H9 (cell line): ENCODE data around the gene MAP1LC3B. TPM values are rescaled to one million over a fixed set of nuclear protein-coding genes. Genes with fewer than 3 reads are reported as not detected.

Experiments
- DNase-seq: peaks from one replicate; pipeline ENCODE4 v3.0.0-alpha.2; 2017
- H2AFZ ChIP-seq: one replicate; pipeline ENCODE4 v1.6.1; 2013; ENCODE audit warnings: mild to moderate bottlenecking, low read length, control low read depth, moderate library complexity
- H2AK5ac ChIP-seq: 2 replicates; pipeline ENCODE4 v1.6.1; 2013; ENCODE audit warnings: low read length, control low read depth, mixed read lengths; ENCODE audit not compliant: insufficient read length
- H2BK120ac ChIP-seq: one replicate; pipeline ENCODE4 v1.6.1; 2013; ENCODE audit warnings: low read depth, mild to moderate bottlenecking, low read length, control low read depth, inconsistent platforms; ENCODE audit not compliant: poor library complexity, severe bottlenecking
- H2BK12ac ChIP-seq: 2 replicates; pipeline ENCODE4 v1.6.1; 2013; ENCODE audit warnings: low read length, control low read depth, mixed read lengths, low read depth; ENCODE audit not compliant: insufficient read length
- H2BK15ac ChIP-seq: 2 replicates; pipeline ENCODE4 v1.6.1; 2013; ENCODE audit warnings: low read depth, low read length, control low read depth
- H2BK20ac ChIP-seq: one replicate; pipeline ENCODE4 v1.6.1; 2013; ENCODE audit warnings: low read depth, mild to moderate bottlenecking, low read length, control low read depth, inconsistent platforms; ENCODE audit not compliant: poor library complexity, severe bottlenecking
- H2BK5ac ChIP-seq: 2 replicates; pipeline ENCODE4 v1.6.1; 2013; ENCODE audit warnings: low read length, control low read depth, mixed read lengths; ENCODE audit not compliant: insufficient read length
- H3K14ac ChIP-seq: 2 replicates; pipeline ENCODE4 v1.6.1; 2013; ENCODE audit warnings: low read length, control low read depth; ENCODE audit not compliant: insufficient read depth
- H3K18ac ChIP-seq: 2 replicates; pipeline ENCODE4 v1.6.1; 2013; ENCODE audit warnings: low read depth, mild to moderate bottlenecking, mixed read lengths, low read length, control low read depth; ENCODE audit not compliant: insufficient read length
- H3K23ac ChIP-seq: 2 replicates; pipeline ENCODE4 v1.6.1; 2013; ENCODE audit warnings: low read length, control low read depth, mixed read lengths, low read depth; ENCODE audit not compliant: insufficient read length
- H3K23me2 ChIP-seq: 2 replicates; pipeline ENCODE4 v1.6.1; 2013; ENCODE audit warnings: low read depth, mild to moderate bottlenecking, mixed read lengths, low read length, control low read depth; ENCODE audit not compliant: insufficient read length, poor library complexity, severe bottlenecking
- H3K27ac ChIP-seq: 2 replicates; pipeline ENCODE4 v1.5.1; 2013; ENCODE audit warnings: low read length, control low read depth, mixed read lengths, low read depth; ENCODE audit not compliant: insufficient read length
- H3K27me3 ChIP-seq: 2 replicates; pipeline ENCODE4 v1.6.1; 2013; ENCODE audit warnings: low read length, control low read depth, inconsistent platforms; ENCODE audit not compliant: insufficient read depth
- H3K4ac ChIP-seq: 2 replicates; pipeline ENCODE4 v1.6.1; 2013; ENCODE audit warnings: low read depth, mild to moderate bottlenecking, control low read depth, inconsistent platforms, low read length, moderate library complexity
- H3K4me1 ChIP-seq: 2 replicates; pipeline ENCODE4 v1.6.1; 2013; ENCODE audit warnings: low read length, control low read depth, inconsistent platforms; ENCODE audit not compliant: insufficient read depth
- H3K4me2 ChIP-seq: 2 replicates; pipeline ENCODE4 v1.6.1; 2013; ENCODE audit warnings: low read length, control low read depth, mixed read lengths; ENCODE audit not compliant: insufficient read length, insufficient read depth
- H3K56ac ChIP-seq: 2 replicates; pipeline ENCODE4 v1.6.1; 2013; ENCODE audit warnings: low read depth, mild to moderate bottlenecking, mixed read lengths, low read length, control low read depth; ENCODE audit not compliant: insufficient read length
- H3K79me1 ChIP-seq: 2 replicates; pipeline ENCODE4 v1.6.1; 2013; ENCODE audit warnings: low read depth, mild to moderate bottlenecking, moderate library complexity, low read length, control low read depth, inconsistent platforms; ENCODE audit not compliant: insufficient read depth, poor library complexity, severe bottlenecking
- H3K79me2 ChIP-seq: 2 replicates; pipeline ENCODE4 v1.6.1; 2013; ENCODE audit warnings: low read length, control low read depth, inconsistent platforms; ENCODE audit not compliant: insufficient read depth
- H3K9ac ChIP-seq: 2 replicates; pipeline ENCODE4 v1.6.1; 2013; ENCODE audit warnings: low read length, control low read depth, mixed read lengths; ENCODE audit not compliant: insufficient read length; ENCODE audit errors: extremely low read depth
- H3K9me3 ChIP-seq: one replicate; pipeline ENCODE4 v1.6.1; 2013; ENCODE audit warnings: low read depth, low read length, inconsistent platforms; ENCODE audit not compliant: control insufficient read depth
- H3T11ph ChIP-seq: one replicate; pipeline ENCODE4 v1.6.1; 2013; ENCODE audit warnings: mild to moderate bottlenecking, low read length, control low read depth, inconsistent platforms
- H4K20me1 ChIP-seq: one replicate; pipeline ENCODE4 v1.6.1; 2013; ENCODE audit not compliant: control insufficient read depth, insufficient read length, insufficient read depth
- H4K5ac ChIP-seq: 2 replicates; pipeline ENCODE4 v1.6.1; 2013; ENCODE audit warnings: low read depth, mild to moderate bottlenecking, mixed read lengths, low read length, control low read depth; ENCODE audit not compliant: insufficient read length
- H4K8ac ChIP-seq: replicated peaks from 2 replicates; pipeline ENCODE4 v1.6.1; 2013; ENCODE audit warnings: low read length, control low read depth, mixed read lengths, low read depth; ENCODE audit not compliant: insufficient read length
- H4K91ac ChIP-seq: 2 replicates; pipeline ENCODE4 v1.6.1; 2013; ENCODE audit warnings: low read depth, mild to moderate bottlenecking, moderate library complexity, mixed read lengths, low read length, control low read depth; ENCODE audit not compliant: insufficient read length
- H3K27ac Mint-ChIP-seq, 3 experiments: 2 replicates in 2 of 3; 3 replicates in 1 of 3; pipeline ENCODE4 v1.8.0; 2020 to 2021; ENCODE audit warnings: mixed read lengths in 3 of 3, mild to moderate bottlenecking in 1 of 3, moderate library complexity in 1 of 3
- H3K27me3 Mint-ChIP-seq: 2 replicates; pipeline ENCODE4 v1.8.0; 2021; ENCODE audit warnings: low read depth, mild to moderate bottlenecking, moderate library complexity, mixed read lengths
- H3K36me3 Mint-ChIP-seq, 3 experiments: 2 replicates in 2 of 3; 3 replicates in 1 of 3; pipeline ENCODE4 v1.8.0; 2020 to 2021; ENCODE audit warnings: low read depth in 3 of 3, mixed read lengths in 3 of 3; ENCODE audit not compliant: insufficient read depth in 1 of 3
- H3K4me1 Mint-ChIP-seq, 2 experiments: 2 replicates each; pipeline ENCODE4 v1.8.0; 2020; ENCODE audit warnings: mixed read lengths in 2 of 2
- H3K4me3 Mint-ChIP-seq, 2 experiments: 2 replicates in 1 of 2; 3 replicates in 1 of 2; pipeline ENCODE4 v1.8.0; 2020 to 2021; ENCODE audit warnings: mild to moderate bottlenecking in 2 of 2, mixed read lengths in 2 of 2, moderate library complexity in 1 of 2
- H3K9me3 Mint-ChIP-seq, 2 experiments: 2 replicates in 1 of 2; 3 replicates in 1 of 2; pipeline ENCODE4 v1.8.0; 2020; ENCODE audit warnings: mild to moderate bottlenecking in 2 of 2, mixed read lengths in 2 of 2, moderate library complexity in 1 of 2
- CTCF ChIP-seq: fragments of 200-600 bp; sonication (generic); conservative IDR thresholded peaks from 3 replicates; pipeline ENCODE4 v1.8.0; 2021; ENCODE audit warnings: antibody characterized with exemption, mild to moderate bottlenecking
- WGBS: extraction: QIAGEN DNeasy Blood & Tissue Kit; methylation state at CpG from one replicate; pipeline ENCODE4 v1.1.7; 2013; ENCODE audit warnings: missing lambda C conversion rate, low lambda C conversion rate, mixed read lengths; ENCODE audit not compliant: insufficient read length; ENCODE audit errors: extremely low coverage; 5-methylcytosine and 5-hydroxymethylcytosine counted together
- total RNA-seq: library from RNA; stranded (reverse); gene quantifications from 2 replicates; pipeline ENCODE4 v1.2.1, GENCODE V29; 2021

MAP1LC3B gene
- total RNA-seq, 1 experiment from 2014 or later, result 47.1 TPM

- Histone ChIP-seq H4K20me1 (peaks cover 2% of the 10 kb centered on the region), H2BK120ac (no peak overlapping the region), H3K9me3 (no peaks in the 10 kb centered on the region), H4K8ac (no peak overlapping the region), H3K14ac (no peak overlapping the region), H4K91ac (no peak overlapping the region), H3K18ac (no peak overlapping the region), H3T11ph (no peak overlapping the region), H3K23ac (no peak overlapping the region), H3K27ac (no peak overlapping the region), H2BK12ac (no peak overlapping the region), H3K27me3 (no peaks in the 10 kb centered on the region), H3K23me2 (no peaks in the 10 kb centered on the region), H3K9ac (no peak overlapping the region), H3K4me1 (no peaks in the 10 kb centered on the region), H2BK5ac (no peak overlapping the region), H3K4ac (no peak overlapping the region), H2BK20ac (no peak overlapping the region), H3K79me1 (no peaks in the 10 kb centered on the region), H2AK5ac (no peak overlapping the region), H2AFZ (no peak overlapping the region), H3K56ac (no peak overlapping the region), H3K79me2 (no peaks in the 10 kb centered on the region), H4K5ac (no peak overlapping the region), H2BK15ac (no peak overlapping the region), H3K4me2 (no peak overlapping the region)
- no peak for DNase-seq
- Mint-ChIP-seq H3K27ac (no peak overlapping the region; a peak in 1 of 7 replicates), H3K4me1 (no peaks in the 10 kb centered on the region; a peak in 1 of 4 replicates), H3K4me3 (no peak overlapping the region), H3K36me3 (peaks cover 25 to 68% (median 68%) of the 10 kb centered on the region in 3 experiments; a peak in 6 of 7 replicates), H3K9me3 (no peaks in the 10 kb centered on the region), H3K27me3 (no peaks in the 10 kb centered on the region)
- TF ChIP-seq CTCF, result no peak
- no CpG with 5 or more reads among the region's 9 CpGs for WGBS
Observed at GRCh38 chr16:87415441-87415840, 23.3 kb downstream of the MAP1LC3B start.
